Placental epithelial cell (primary cell): ENCODE data around the gene CREBBP. TPM values are rescaled to one million over a fixed set of nuclear protein-coding genes. Genes with fewer than 3 reads are reported as not detected.

ENCODE experiments used
- total RNA-seq: library from RNA; depleted of rRNA; stranded (reverse); fragments of >200 nt; gene quantifications from 2 replicates; pipeline ENCODE4 v1.2.3, GENCODE V29; 2012

The CREBBP gene
- 21.4 and 41.2 TPM in 2 replicates for total RNA-seq

GRCh38 chr16:3880623-3881498 is at the start of gene CREBBP:
Gene CREBBP (minus strand): TSS chr16:3880713. CDS start chr16:3879916, 797 bp downstream.

GRCh38 chr16:3717235-3718018 is 163.1 kb downstream of the CREBBP start, which contains the start of gene TRAP1:
Gene TRAP1 (minus strand): TSS chr16:3717524. CDS start chr16:3717508, 16 bp downstream.

Other genes starting within 250 kb of the CREBBP start
- gene DNASE1, start 226.0 kb downstream of the CREBBP start, total RNA-seq: 29.8 and 44.8 TPM in 2 replicates
- 54.6 and 68.6 TPM in 2 replicates for gene TRAP1, start 163.2 kb downstream of the CREBBP start, total RNA-seq
- gene ADCY9, start 235.7 kb upstream of the CREBBP start, total RNA-seq: 23.9 and 34.6 TPM in 2 replicates